HG02759 (cell line): ENCODE data around the gene NSF.
"Not testable (repeated sequence)": the region's sequence is repeated elsewhere in the genome, so short reads cannot be mapped to it uniquely, and the experiment has no call there.

Experiments used
- ATAC-seq: cut with Tn5 transposase; IDR thresholded peaks from one replicate; pipeline ENCODE4 v1.9.1; 2021; ENCODE audit warnings: mild to moderate bottlenecking, moderate library complexity; ENCODE audit not compliant: unreplicated experiment

NSF gene

DNA sequence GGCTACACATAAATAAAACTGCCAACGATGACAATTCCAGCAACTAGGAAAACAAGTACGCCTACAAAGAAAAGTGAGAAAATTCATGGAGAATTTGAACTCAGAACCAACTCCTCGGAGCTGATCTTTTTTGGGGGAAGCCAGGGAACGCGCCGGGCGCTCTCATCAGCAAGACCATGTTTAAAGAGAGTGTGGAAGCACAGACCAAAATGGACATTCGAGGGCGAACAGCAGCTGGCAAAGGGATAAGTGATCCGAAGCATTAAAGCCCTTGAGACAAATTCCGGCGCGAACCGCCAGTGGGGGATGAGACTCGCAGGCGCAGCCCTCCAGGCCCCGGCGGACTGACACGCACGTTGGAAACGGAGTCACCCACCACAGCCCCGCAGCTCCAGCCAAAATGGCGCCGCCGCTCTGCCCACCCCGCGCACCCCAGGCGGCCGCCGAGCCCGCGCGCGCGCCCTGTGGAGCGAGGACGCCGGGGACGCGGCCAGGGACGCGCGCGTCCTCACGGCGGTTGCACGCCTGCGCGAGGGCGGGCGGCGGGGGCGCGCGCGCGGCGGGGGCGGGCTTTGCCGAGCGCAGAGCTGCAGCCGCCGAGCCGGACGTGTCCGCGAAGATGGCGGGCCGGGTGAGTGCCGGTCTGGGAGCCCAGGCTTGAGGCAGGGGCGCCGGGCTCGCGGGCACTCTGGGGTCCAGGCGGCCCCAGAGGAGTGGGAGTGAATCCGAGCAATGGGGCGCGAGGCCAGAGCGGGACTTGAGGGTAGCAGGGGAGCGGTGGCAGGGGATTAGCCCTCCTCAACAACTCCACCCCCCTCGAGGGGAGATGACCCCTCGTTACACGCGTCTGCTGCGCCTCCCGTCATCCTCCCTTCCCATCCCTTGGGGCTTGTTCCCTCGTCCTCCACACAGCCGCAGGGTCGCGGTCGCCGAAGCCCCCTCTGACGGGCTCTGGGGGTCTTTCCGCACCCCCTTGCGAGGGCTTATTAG is at the start of gene NSF:
NSF (plus strand) TSS at position 513 of the 990 bp plus-strand sequence; CDS start at position 620, 107 bp downstream.
- peak; percentile 88 for ATAC-seq

DNA sequence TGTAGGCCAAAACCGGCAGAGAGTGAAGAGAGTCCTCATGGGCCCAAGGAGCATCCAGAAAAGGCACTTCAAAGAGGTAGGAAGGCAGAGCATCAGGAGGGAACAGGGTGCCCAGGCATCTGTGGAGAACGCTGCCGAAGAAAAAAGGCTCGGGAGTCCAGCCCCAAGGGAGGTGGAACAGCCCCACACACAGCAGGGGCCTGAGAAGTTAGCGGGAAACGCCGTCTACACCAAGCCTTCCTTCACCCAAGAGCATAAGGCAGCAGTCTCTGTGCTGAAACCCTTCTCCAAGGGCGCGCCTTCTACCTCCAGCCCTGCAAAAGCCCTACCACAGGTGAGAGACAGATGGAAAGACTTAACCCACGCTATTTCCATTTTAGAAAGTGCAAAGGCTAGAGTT is 41.9 kb upstream of the NSF start:
- ATAC-seq, result not testable (repeated sequence)

DNA sequence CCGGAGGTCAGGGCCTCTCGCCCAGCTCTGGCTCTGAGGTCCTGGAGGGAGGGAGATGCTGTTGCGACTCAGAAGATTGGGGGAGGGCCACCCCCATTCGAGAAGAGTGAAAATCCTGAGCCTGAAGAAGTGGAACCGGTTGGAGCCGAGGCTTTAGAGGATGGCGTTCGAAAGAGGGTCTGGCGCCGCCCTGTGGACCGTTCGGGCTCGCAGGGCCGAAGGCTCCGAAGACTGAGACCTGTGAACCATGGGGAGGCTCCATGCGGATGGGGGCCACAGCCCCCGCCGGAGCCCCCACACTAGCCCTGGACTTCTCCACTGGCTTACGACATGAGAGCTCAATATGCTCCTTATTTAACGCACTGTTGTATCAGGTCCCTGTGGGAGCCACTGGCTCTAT is 31.3 kb upstream of the NSF start:
- ATAC-seq, result not testable (repeated sequence)

DNA sequence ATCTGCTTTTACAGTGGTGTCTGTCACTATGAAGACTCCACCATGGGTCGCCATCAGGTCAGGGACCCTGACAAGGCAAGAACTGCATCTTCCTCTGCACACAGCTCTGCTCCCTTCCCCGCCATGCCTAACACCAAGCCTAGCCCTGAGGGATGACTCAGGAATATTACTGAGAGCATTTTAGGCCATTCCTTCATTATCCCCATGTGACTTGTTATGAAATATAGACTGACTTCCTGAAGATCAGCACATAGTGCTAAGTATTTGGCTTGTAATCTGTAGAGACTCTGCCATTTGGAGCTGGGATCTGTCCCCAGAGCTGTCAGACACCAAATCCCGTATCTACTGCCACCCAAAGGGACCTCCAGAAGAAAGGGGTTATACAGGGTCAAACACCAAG is 30.4 kb upstream of the NSF start:
- not testable (repeated sequence) for ATAC-seq

DNA sequence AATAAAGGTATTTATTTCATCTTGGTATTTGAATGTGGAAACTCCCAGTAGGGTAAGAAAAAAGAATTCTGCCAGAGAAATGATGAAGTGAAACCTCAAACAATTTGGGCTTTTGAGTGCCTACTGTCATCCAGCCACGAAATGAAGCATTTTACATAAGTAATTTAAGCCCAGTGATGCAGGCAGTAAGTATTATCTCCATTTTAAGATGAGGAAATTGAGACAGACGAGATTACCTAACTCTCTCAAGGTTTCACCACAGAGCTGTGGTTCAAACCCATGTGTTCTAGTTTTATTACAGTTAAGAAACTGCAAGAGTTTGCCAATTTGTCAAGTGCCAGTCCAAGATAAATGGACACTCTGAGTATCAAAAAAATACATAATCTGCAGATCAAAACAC is 24.2 kb upstream of the NSF start:
- ATAC-seq, result not testable (repeated sequence)

DNA sequence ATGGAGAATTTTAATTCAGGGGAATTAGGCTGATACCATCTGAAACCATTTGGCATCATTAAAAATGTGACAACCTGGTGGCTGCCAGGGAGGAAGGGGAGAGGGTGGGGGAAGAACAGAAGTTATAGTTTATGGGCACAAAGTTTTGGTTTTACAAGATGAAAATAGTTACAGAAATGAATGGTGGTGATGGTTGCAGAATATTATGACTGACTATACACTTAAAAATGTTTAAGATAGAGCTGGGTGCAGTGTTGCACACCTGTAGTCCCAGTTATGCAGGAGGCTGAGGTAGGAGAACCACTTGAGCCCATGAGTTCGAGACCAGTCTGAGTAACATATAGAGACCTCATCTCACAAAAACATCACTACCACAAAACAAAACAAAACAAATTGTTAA is 23.5 kb upstream of the NSF start:
- not testable (repeated sequence) for ATAC-seq

DNA sequence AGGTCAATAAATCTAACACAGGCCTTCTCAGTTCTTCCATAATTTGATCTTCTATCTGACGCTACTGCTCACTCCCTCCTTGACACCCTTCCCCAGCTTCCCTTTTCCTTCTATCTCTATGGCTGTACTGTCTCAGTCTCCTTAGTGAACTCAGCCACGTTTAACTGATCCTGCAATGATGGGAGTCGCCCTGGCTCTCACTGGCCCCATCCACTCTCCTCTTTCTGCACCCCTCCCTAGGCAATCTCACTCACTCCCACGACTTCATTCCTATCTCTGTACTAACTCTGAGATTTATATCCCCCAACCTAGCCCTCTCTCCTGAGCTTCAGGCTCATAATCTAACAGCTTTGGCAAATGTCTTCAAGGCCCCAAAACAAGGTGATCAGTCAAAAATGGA is 18.7 kb upstream of the NSF start:
- not testable (repeated sequence) for ATAC-seq

DNA sequence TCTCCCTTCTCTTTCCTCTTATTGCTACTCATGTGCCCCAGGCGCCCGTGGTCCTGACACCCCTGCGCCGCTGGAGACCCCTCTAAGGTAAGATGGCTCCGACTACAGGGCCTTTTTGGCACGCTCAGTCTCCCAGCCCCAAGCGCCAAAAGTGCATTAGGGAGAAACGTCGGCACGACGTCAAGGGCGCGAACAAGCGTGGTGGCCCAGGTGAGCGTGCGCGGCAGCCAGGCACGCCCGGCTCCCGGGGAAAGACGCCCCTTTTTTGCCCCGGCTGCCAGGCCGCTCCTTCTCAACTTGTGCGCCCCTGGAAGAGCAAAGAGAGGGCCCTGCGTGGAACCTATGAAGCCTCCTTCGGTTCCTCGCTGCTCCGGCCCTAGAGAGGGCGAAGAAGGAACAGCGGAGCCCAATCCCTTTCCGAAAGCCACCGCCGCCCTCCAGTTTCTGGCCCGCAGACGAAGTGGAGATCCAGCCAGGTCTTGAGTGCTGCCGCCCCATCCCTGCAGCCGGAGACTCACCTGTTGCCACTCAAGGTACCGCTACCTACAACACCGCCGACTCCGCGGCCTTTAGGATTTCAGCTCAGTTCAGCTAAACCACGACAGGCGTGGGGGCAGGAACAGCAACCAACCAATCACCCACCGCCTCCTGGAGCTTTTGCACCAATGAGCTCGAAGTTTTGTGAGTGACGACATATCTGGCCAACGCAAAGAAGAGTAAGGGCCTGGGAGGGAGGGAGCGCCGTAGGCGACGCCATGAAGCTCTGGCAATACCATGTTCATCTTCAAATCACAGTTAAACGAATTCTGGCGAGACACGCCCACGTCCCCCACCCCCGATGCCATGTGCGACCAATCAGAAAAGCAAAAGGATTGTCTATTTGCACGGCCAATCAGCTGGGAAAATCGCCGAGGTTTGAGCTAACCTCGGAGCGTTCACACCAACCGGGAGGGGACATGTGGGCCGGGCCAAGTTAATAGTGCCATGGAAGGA is 11.1 kb upstream of the NSF start, which contains the start of gene ARL17A:
ARL17A (minus strand) TSS at position 609 of the 993 bp plus-strand sequence. CDS start 3,369 bp downstream, outside the sequence.
- ATAC-seq, result peak; percentile 99

DNA sequence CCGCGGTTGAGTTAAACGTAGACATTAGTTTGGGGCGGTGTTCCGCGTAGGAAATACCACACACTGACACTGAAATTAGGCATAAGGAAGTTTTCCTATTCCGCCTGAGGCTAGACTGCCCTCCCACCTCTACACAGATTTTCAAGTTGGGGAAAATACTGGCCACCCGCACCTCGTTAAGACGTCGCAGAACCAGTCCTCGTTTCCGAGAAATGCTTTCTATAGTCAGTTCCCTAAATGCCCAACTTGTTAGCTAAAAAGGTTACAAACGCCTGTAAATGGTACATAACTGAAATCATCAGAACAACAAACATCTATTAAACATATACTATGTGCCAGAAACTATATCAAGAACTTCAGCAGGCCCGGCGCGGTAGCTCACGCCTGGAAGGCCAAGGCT is 10.4 kb upstream of the NSF start:
- ATAC-seq, result not testable (repeated sequence)

DNA sequence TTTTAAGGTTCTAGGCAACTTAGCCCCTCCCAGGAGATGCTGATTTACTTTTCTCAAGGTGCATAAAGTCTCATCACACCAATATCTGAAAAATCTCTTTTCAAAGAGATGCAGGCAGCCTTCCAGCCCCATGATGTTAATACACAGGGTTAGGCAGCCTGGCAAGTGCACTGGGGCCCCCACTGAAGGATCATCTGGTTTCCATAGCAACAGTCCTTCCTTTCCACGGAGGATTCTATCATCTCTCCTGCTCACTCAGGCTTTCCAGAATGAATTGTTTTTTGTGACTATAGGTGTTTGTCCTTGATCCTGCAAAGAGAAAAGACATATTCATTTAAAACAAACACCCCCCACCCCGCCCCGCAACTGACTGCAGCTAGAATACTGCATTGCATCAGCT is 5.0 kb upstream of the NSF start:
- not testable (repeated sequence) for ATAC-seq

DNA sequence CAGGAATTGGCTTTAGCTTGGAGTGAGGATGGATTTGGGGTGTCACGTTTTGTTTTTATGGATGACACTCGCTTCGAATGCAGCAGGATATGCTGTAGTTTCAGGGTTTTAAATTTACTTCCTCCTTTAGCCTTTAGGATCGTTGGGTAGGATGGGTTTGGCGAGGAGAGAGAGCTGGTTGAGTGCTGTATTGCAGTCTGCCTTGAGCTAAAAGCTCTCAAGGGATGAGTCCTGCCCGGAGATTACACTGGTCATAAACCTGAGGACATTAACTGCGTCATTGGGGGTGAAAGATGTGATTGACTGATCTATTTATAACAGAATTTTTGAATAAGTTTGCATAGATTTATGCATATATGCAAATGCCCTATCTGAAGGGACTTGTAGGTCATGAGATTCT is 863 bp downstream of the NSF start:
- not testable (repeated sequence) for ATAC-seq

DNA sequence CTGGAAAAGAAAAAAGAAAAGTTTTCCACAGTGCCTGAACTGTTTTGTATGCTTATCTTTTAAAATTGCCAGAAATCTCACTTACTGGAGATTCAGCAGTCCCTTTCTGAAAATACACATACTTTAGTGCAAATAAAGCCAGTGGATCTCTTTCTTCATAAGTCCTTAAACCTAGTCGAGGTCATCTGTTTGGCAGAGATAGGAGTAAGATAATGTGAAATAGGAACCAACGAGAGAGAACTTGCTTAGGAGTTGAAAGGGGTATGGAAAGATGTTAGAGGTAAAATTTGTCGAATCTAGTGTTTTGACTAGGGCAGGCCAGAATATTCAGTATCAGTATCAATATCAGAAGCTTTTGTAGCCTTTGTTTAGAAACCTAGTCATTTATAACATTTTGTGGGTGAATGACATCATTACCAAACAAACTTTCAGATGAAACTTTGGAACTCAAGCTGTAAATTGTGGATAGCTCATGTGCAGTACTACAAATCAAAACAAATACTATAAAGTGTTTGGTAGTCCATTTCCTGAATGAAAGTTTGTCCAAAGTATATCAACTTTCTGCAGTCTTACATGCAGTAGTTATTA is 8.0 kb downstream of the NSF start:
- ATAC-seq, result peak; percentile 58

DNA sequence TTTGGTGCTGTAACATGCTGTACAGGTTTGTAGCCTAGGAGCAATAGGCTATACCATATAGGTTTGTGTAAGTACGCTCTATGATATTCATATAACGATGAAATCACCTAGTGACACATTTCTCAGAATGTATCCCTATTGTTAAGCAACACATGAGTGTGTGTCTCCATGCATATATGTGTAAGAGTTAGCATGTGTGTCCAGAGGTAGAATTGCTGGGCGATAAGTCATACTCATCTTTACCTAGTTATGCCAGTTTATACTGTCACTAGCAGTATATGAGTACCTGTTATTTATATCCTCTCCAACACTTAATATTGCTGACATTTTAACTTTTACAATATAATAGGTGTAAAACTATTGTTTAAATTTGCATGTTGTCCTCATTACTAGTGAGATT is 10.3 kb downstream of the NSF start:
- ATAC-seq, result not testable (repeated sequence)

DNA sequence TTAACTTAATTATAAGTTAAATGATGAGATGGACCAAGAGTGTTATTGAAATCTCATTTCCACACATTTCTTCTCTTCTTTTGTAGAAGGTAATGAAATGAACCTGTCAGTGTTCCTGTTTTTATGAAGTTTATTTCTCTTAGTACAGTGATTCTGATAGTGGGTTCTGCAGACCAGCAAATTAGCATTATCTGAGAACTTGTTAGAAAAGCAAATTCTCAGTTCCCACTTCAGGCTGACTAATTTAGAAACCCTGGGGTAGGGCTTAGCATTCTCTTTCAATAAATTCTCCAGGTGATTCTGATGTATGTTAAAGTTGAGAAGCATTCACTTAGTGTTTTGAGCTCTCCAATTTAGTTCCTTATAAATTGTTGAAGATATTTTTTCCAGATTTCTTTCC is 12.7 kb downstream of the NSF start:
- ATAC-seq, result peak; percentile 93

DNA sequence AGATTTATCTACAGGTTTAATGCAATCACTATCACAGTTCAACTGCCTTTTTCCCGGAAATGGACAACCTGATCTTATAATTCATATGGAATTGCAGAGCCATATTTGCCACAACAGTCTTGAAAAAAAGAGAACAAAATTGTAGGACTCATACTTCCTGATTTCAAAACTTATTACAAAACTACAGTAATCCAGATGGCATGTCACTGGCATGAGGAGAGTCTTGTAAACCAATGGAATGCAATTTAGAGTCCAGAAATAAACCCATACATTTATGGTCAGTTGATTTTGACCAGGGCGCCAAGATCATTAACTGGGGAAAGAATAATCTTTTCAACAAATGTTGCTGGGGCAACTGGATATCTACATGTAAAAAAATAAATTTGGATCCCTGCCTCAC is 20.8 kb downstream of the NSF start:
- not testable (repeated sequence) for ATAC-seq

DNA sequence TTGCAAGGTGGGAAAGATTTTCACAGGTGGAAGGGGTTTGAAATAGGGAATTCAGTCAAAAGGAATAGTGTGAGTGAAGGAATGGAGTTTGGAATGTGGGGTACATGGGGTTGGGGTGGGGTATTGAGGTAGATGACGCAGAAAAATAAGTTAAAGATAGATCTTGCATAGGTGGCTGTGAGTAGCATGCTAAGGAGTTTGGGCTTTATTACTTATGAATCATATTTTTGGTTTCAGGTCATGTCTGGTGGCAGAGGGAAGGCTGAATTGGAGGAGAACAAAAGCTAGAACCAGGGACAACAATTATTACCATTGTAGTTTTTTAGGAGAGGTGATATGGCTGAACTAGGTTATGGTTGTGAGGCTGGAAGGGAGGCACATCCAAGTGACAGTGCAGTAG is 23.4 kb downstream of the NSF start:
- ATAC-seq, result not testable (repeated sequence)

DNA sequence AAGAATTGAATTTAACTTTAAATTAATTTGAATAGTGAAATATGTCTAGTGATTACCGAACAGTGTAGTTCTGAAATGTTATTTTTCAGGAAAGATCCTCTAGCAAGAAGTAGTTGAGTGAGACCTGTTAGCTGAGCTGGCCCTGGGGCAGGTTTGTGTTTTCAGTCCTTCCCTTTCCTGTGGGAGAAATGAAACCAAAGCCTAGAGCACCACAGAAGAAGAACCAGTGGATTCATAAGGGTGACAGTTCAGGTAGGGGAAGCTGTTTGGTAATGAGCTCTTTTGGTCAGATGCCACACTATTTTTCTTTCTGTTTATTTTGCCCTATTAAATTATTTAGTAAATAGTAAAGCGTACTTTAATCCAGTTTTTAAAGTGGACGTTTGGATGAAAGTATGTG is 26.7 kb downstream of the NSF start:
- not testable (repeated sequence) for ATAC-seq

DNA sequence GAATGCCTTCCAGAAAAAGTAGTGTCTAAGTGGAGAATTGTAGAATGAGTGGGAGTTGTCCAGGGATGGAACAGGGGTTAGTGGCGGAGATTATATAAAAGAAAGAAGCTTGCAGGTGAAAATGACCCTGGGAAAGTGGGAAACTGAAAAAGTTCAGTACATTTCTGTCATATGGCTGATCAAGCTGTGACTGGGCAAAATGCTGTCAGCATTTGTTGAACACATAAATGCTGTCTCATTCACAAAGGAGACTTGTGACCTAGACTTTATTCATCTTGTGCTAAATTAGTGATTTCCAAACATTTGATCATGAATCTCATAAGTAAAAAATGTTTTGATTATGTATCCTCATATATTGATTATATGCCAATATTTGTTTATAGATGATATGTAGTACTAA is 28.5 kb downstream of the NSF start:
- ATAC-seq, result not testable (repeated sequence)

DNA sequence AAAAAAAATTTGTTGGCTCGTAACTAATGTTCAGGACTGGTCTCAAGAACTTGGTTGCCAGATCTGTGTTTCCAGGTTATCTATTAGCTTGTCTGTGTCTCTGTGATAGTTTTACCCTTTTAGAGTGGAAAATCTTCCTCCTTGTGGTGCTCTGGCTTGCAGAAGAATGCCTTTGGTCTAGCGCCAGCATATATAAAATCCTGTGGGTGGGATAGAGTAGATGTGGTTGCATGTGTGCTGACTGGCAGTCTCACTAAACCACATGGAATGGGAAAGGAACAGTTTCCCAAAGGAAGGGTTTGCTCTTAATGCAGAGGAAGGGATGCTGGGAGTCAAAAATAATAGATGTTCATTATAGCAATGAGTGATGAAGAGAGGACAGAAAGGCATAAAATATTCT is 33.3 kb downstream of the NSF start:
- not testable (repeated sequence) for ATAC-seq

DNA sequence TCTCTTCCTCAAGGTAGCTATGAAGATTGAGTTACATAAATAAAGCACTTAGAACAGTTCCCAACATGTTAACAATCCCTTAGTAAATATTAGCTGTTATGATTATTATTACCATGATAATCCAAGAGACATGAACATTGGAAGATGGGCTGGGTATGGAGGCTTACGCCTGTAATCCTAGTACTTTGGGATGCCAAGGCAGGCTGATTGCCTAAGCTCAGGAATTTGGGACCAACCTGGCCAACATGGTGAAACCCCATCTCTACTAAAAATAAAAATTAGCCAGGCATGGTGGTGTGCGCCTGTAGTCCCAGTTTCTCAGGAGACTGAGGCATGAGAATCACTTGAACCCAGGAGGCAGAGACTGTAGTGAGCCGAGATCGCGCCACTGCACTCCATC is 34.3 kb downstream of the NSF start:
- not testable (repeated sequence) for ATAC-seq

DNA sequence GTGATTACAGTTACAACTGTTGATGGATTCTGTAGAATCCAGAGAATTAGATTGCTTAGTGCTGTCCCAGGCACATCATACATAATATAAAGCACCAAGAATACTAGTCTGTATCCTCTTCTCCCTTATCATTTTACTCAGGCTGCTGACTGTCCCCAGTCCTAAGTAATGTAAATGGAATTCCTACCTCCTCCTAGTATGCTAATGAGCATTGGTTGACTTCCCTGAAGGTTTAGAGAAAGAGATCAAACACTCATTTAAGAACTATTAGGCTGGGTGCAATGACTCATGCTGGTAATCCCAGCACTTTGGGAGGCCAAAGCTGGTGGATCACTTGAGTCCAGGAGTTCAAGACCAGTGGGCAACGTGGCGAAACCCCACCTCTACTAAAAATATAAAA is 37.0 kb downstream of the NSF start:
- ATAC-seq, result not testable (repeated sequence)
